RWPE1 (cell line): Measurements from ENCODE around the gene PDLIM3.

ENCODE experiments used
- CTCF ChIA-PET: fragments of 350-600 bp; sonication (Branson Sonifier 250); formaldehyde crosslinking; extraction: SDS; loops from one replicate; lab custom pipeline; 2021; lab: Yijun Ruan, JAX
- POLR2A ChIA-PET: fragments of 400-600 bp; formaldehyde crosslinking; extraction: SDS; loops from one replicate; lab custom pipeline; 2020; ENCODE audit warnings: antibody characterized with exemption; ENCODE audit not compliant: low non-redundant PET; lab: Yijun Ruan, JAX
- DNase-seq: peaks from one replicate; pipeline ENCODE4 v3.0.0; 2012; ENCODE audit warnings: low spot score
- H3K27ac ChIP-seq: fragments of 450-650 bp; 2 replicates; pipeline ENCODE4 v1.5.1; 2017
- CTCF ChIP-seq: fragments of 450-650 bp; conservative IDR thresholded peaks from 2 replicates; pipeline ENCODE4 v1.5.1; 2017; ENCODE audit warnings: low read depth, mild to moderate bottlenecking

Gene PDLIM3

DNA sequence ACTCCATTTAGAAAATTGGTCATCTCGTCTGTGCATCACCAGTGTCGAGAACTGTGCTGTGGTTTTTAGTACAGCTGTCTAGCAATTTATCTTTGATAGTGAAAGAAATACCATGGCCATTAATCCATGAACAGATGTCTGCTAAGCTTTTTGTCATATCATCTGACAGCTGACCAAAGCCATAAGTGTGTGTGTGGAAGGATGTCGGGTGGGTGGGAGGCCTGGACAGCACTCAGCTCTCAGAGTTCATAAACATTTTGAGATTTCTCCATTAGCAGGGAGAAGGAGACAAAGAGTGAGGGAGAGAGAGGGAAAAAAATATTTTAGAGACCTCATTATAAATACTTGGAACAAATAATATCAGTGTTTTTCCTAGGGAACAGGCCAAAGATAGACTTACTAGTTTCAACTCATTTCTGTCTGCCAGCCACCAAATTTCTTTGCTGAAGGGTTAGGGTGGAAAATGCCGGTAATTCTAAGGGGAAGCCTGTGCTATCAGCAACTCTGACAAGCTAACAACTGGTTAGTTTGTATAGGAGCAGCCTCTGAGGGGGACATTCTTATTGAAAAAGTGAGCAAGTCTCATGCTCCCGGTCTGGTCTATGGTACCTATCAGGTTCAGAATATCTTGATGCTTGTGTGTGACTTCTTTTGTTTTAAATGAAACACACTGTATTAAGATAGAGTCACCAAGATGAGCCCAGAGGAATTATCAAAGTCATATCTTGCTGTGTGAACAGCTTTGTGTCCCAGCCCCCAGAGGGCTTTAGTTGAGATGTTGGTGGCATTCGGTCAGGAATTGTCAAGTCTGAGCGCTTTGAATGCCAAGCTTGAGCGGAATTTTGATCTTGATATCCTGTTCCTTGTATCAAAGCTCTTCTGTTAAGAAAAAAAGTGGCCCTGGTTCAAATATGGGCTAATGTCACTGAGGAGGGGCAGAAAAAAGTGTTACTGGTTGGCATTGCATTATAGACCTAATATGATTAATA is 41.9 kb upstream of the PDLIM3 start:
- ChIA-PET POLR2A (no interaction called here), CTCF (no interaction called here)
- no peak for DNase-seq

GRCh38 chr4:185576314-185576961 is 41.1 kb upstream of the PDLIM3 start:
- POLR2A ChIA-PET: no interaction called here

More for the DNA sequence above, 41.9 kb upstream of the PDLIM3 start:
- no peak overlapping the region for H3K27ac ChIP-seq
- TF ChIP-seq CTCF: no peak

DNA sequence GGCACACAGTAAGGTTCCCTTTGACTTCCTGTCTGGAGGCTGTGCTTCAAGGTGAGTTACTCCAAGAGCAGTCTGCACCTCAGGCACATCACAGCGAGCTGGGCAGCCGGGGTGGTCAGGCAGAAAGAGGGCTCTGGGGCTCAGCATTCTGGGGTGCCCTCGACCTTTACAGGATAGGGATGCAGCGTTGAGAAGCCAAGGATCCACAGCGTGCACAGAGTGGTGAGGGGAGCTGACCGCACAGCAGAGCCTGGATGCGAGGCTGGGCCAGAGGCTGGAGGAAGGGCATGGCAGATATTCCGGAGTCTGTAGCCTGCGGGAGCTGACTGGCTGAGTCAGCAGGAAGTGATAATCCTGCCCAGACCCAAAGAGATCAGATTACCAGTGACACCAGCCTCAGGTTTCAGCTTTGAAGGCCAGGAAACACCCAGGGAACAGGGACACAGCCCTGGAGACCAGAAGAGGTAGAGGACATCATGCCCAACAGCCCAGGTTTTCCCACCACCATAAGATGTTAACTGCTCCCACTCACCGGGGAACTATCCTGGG is 38.4 kb upstream of the PDLIM3 start:
- TF ChIP-seq CTCF: no peak
- POLR2A ChIA-PET: no interaction called here
- CTCF ChIA-PET: interaction anchor here (0.6 to 1.2 kb wide), 4 partner anchors 22 to 448 kb away, joined by 3 to 6 read pairs (median 5); no protein-coding TSS in a partner anchor
- peak overlapping the region; percentile 66 for H3K27ac ChIP-seq
- DNase-seq: peak; percentile 66

More at GRCh38 chr4:185576314-185576961, 41.1 kb upstream of the PDLIM3 start:
- TF ChIP-seq CTCF: no peak
- DNase-seq: no peak
- CTCF ChIA-PET: no interaction called here
- H3K27ac ChIP-seq: no peak overlapping the region

- DNase-seq: no peak
- CTCF ChIA-PET: interaction anchor here (0.6 kb wide), 1 partner anchor 71 kb away, joined by 3 read pairs; no protein-coding TSS in a partner anchor
- H3K27ac ChIP-seq: no peak overlapping the region
- TF ChIP-seq CTCF: no peak
- POLR2A ChIA-PET: no interaction called here
Measured at GRCh38 chr4:185570727-185571126, 35.4 kb upstream of the PDLIM3 start.

DNA sequence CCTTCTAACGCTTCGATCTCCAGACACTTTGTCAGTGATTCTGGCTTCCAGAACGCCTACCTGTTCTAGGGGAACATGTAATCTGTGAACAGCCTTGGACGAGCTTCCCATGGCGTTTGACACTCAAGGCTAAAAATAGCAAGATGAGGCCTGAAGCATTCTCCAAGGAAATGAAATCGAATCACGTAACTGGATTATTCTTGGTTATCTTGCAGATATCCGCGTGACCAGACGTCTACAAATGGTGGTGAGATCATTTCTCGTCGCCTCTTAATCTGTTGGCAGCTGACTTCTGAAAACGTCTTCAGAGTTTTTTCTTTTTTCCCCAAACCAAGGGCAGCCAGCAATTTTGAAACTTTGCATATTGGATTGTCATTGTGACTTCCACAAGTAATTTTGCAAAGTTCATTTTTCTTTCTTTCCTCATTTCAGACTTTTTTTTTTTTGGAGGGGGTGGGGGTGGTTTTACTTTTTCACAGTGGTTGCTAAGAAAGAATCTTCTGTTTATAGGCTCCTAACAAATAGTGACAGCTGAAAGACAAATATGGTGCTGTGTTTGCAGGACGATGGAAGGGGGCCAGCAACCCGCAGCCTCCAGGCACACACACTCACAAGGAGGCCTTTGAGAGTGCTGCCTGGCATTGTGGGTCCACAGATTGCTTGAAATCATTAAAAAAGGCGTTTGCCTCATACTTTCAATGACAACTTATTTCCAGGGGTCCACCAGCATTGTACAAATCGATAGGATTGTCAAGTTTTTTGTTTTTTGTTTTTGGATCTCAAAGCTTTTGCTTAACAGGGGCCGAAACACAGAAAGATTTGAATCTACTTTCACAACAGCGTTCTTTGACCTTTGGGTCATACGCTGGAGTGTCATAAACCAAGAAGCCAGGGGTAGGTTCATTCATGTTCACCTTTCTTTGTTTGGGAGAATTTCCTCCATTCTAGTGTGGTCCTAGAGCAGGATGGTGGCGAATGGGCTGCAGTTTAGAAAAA is 32.4 kb upstream of the PDLIM3 start:
- no peak for TF ChIP-seq CTCF
- POLR2A ChIA-PET: no interaction called here
- H3K27ac ChIP-seq: no peak overlapping the region
- DNase-seq: no peak
- CTCF ChIA-PET: interaction anchor here (0.6 kb wide), 1 partner anchor 245 kb away, joined by 4 read pairs; no protein-coding TSS in a partner anchor
